HL-60 (cell line): ENCODE data around the gene MDFIC.

ENCODE experiments used
- DNase-seq, 2 experiments: peaks; one replicate each; pipeline ENCODE4 v3.0.0-alpha.2; 2010 to 2020; ENCODE audit warnings: low read depth in 1 of 2, low spot score in 1 of 2
- H3K27ac ChIP-seq: fragments of 250-450 bp; sonication (Bioruptor Pico); replicated peaks from 2 replicates; pipeline ENCODE4 v1.5.1; 2020; ENCODE audit warnings: mild to moderate bottlenecking, moderate library complexity
- H3K27me3 ChIP-seq: fragments of 250-450 bp; sonication (Bioruptor Pico); 2 replicates; pipeline ENCODE4 v1.5.1; 2021; ENCODE audit warnings: mild to moderate bottlenecking, moderate library complexity; ENCODE audit not compliant: insufficient read depth, poor library complexity, severe bottlenecking
- H3K4me3 ChIP-seq: replicated peaks from 2 replicates; pipeline ENCODE4 v1.5.1; 2011; ENCODE audit warnings: mild to moderate bottlenecking, control low read depth, low read length; ENCODE audit not compliant: insufficient read depth
- CTCF ChIP-seq: IDR thresholded peaks from one replicate; pipeline ENCODE4 v1.5.1; 2011; ENCODE audit warnings: low read length, control low read depth, inconsistent platforms; ENCODE audit not compliant: insufficient read depth
- GABPA ChIP-seq: IDR thresholded peaks from 2 replicates; pipeline ENCODE4 v1.6.1; 2012; ENCODE audit warnings: low read depth
- POLR2AphosphoS5 ChIP-seq: IDR thresholded peaks from 2 replicates; pipeline ENCODE4 v1.6.1; 2012; ENCODE audit warnings: low read depth
- REST ChIP-seq: IDR thresholded peaks from 2 replicates; pipeline ENCODE4 v1.6.1; 2012; ENCODE audit warnings: low read depth; ENCODE audit not compliant: insufficient replicate concordance
- SPI1 ChIP-seq: IDR thresholded peaks from 2 replicates; pipeline ENCODE4 v1.6.1; 2012; ENCODE audit warnings: low read depth, mild to moderate bottlenecking, borderline replicate concordance

MDFIC gene

GRCh38 chr7:115034515-115034914 is 112.6 kb downstream of the MDFIC start:
- H3K4me3 ChIP-seq, result no peak overlapping the region
- no peak for DNase-seq
- no peak overlapping the region for H3K27ac ChIP-seq
- no peak for TF ChIP-seq REST
- TF ChIP-seq SPI1, result no peak
- TF ChIP-seq POLR2AphosphoS5, result no peak
- TF ChIP-seq CTCF, result no peak
- no peak for TF ChIP-seq GABPA
- H3K27me3 ChIP-seq, result no peaks in the 10 kb centered on the region

- no peak for TF ChIP-seq POLR2AphosphoS5
- TF ChIP-seq SPI1, result no peak
- no peak for TF ChIP-seq REST
- no peak for TF ChIP-seq CTCF
- no peak for TF ChIP-seq GABPA
- no peak overlapping the region for H3K4me3 ChIP-seq
- DNase-seq, result no peak
- H3K27me3 ChIP-seq, result no peaks in the 10 kb centered on the region
- no peak overlapping the region for H3K27ac ChIP-seq
Observed at GRCh38 chr7:115037128-115037802, 115.4 kb downstream of the MDFIC start.

GRCh38 chr7:115038158-115038557 is 116.3 kb downstream of the MDFIC start:
- Histone ChIP-seq H3K27ac (no peak overlapping the region), H3K27me3 (no peaks in the 10 kb centered on the region), H3K4me3 (no peak overlapping the region)
- TF ChIP-seq CTCF (no peak), REST (no peak)
- DNase-seq, result no peak
